D341Med (cell line): ENCODE data around the gene MAST4.

Experiments
- DNase-seq: peaks from one replicate; pipeline ENCODE4 v3.0.0; 2012; ENCODE audit warnings: low spot score

Gene MAST4

DNA sequence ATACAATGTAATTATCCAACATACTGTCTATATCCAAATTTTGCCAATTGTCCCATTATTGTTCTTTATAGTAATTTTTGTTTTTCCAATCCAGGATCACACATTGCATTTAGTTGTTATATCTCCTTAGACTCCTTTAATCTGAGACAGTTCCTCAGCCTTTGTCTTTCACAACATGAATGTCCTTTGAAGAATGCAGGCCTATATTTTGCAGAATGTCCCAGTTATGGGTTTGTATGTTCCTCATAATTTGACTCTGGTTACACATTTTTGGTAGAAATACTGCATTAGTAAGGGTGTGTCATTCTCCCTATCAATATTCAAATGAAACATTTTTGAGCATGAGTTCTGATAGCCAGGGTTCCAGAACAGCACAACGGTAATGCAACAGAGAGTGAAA lies 593.7 kb downstream of the MAST4 start:
- no peak for DNase-seq

DNA sequence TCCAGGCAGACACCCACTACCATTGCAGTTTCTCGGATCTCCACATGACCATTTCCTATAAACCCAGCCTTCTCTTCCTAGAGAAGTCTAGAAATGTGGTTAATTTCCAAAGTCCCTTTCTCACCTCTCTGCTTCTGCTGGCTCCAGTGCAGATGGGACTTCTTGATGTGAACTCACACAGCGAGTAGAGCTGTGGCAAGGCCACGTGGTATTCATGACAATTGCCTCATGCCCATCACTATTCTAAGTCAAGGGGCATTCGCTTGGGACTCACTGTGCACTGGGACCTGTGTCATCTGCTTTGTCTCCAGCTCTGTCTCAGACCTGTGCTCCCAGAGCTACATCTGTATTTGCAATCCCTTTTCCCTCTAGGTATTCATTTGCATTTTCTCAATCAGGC lies 594.2 kb downstream of the MAST4 start:
- no peak for DNase-seq

- no peak for DNase-seq
Measured at GRCh38 chr5:67190861-67191260, 594.7 kb downstream of the MAST4 start.

- DNase-seq, result no peak
Measured at GRCh38 chr5:67192719-67193438, 596.7 kb downstream of the MAST4 start.

DNA sequence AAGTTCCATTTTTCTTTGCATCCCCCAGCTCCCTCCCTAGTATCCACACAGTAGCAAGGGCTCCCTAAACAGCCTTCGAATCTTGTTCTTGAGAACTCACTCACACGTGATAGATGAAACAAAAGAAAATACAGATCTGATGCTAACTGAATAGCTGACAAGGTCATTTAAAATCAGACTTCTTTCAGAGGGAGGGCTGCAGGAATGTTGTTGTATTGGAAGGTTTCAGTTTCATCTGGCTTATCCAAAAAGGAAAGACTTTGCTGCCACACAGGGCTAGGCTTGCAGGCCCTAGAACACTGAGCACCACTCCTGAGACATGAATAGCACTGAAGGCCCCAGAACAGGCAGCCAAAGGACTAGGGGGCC lies 597.2 kb downstream of the MAST4 start:
- DNase-seq, result no peak

GRCh38 chr5:67194166-67194565 lies 598.0 kb downstream of the MAST4 start:
- no peak for DNase-seq

GRCh38 chr5:67195406-67196275 lies 599.4 kb downstream of the MAST4 start:
- DNase-seq, result no peak

DNA sequence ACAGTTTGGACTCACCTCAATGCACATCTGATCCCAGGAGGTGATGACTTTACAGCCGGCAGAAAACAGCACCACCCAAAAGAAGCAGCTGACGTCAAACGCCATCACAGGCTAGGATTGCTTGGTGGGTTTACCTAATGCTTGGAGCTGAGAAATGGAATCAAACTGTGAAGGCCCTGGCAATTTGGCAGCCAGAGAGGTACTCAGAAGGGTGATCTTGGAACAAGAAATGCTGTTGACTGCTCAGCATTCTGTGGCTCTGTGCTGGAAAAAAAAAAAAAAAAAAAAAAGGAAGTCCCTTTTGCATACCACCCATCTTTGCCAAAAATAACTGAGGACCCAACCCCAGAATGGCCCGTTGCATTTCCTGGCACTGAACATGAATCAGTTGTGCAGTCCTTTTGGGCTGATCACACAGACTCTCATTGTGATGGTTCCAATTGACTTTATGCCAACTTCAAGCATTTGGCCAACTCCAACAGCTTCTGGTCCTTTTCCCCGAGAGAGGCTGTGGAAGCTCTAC lies 600.4 kb downstream of the MAST4 start, which contains the start of gene CD180:
CD180 (minus strand) TSS at position 263 of the 523 bp plus-strand sequence; CDS start at position 105, 158 bp downstream.
- no peak for DNase-seq

- DNase-seq, result no peak
Measured at GRCh38 chr5:67197536-67197935, 601.3 kb downstream of the MAST4 start.

DNA sequence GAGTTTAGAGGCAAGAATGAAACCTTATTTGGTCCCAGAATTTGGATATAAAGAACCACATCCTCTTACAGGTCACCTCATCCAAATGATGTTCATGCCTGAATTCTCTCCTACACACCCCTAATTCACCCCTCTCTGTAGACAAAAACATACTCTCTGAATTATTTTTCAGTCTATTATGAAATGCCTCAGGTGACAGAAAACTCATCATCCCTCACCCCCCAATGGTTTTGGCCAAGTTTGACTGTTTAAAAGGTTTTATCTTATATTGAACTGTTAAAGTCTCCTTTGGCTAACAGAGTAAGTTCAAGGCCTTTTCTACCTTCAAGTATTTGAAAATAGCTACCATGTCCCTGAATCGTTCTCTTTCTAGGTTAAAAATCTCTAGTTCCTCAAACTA lies 602.7 kb downstream of the MAST4 start:
- no peak for DNase-seq

DNA sequence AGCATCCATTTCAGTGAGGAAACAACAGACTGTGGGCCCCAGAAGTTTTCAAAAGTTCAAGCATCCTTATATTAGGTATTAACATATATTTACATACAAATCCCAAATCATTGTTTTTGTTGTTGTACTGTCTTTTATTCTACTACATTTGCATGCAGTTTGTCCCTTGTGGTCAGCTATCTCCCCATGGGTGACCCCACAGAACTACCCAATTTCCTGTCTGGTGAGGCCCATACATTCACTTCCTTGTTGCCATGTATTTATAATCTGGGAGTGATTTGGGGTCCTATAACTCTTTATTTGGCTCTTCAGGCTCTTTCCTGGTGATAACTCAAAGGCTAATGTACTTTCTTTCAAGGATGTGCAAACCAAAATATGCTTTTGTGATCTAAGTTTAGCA lies 603.7 kb downstream of the MAST4 start:
- DNase-seq, result no peak

DNA sequence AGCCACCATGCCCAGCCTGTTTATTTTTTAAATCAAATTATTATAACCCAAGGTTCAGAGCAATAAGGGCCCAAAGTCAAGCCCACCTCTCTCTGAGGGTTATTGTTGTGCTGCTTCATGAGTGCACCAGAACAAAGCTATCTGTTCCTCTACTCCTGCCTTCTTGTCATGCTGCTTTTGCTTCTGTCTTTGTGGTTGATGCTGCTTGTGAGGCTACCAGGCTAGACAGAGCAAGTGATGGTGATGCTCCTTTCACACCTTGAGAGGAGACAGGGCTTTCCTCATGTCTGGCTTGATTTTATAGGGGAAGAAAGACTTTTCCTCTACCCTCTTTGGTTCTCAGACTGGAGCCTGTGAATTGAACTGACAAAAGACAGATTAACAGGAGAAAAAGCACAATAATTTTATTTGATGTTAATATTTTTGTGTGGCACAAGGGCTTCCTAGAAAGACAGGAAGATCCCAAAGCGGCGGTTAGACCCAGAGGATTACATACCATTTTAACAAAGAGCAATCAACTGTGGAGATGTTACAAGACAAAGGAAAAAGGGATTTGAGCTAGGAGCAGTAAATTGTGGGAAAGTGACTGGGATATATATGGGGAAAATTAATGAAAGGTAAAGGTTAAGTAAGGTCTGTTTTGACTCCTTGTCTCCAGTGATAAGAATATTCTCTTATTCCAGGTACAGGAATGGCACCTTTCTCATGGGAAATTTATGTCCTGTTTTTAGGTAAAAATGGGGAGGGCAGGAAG lies 604.8 kb downstream of the MAST4 start:
- DNase-seq, result no peak

- no peak for DNase-seq
Measured at GRCh38 chr5:67201897-67202549, 605.8 kb downstream of the MAST4 start.

DNA sequence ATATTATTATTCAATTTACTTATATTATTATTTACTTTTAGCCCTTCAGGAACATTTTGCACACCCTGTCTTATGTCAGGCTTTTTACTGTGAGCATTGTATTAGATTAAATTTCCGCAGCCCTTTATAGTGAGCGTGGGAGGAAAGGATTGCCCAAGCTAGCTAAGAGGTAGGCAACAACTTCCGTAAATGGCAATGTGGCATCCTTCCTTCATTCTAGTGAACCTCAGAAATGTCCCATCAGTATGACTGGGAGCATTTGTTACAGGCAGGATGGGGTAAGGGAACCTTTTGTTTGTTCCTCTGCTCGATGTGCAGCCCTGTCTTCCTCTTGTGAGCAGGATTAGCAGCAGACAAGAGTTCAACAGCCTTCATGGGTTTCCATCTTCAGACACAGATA lies 606.6 kb downstream of the MAST4 start:
- DNase-seq, result no peak

DNA sequence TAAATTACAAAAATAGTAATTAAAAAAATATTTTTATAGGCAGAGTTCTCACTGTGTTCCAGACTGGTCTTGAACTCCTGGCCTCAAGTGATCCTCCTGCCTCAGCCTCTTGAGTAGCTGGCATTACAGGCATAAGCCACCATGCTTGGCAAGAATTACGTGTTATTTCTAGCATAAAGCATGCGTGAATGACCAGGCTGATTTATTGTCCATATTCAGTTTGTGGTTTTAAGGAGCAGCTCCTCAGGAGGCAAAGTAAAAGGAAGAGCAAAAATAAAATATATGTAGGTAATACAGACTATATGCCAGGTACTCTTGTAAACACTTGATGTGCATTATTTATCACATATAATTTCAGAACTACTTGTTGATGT lies 607.5 kb downstream of the MAST4 start:
- no peak for DNase-seq

DNA sequence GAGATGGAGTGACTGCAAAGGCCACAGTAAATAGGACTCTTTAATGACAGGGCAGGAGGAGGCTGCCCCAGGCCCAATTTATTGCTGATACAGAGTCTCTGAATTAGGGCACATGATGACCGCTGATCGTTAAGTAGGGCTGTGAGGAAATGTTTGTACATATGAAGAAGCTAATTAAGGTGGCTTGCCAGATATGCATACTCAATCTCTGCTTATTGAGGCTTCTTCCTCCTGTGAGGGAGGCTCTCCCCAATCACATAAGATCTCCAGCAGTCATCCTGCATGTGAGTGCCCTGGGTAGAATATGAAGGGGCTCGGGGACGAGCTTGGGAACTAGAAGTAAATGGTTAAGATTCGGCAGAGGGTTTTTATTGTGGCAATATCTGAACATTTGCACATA lies 608.6 kb downstream of the MAST4 start:
- no peak for DNase-seq

GRCh38 chr5:67205981-67206380 lies 609.8 kb downstream of the MAST4 start:
- no peak for DNase-seq

GRCh38 chr5:67206461-67206860 lies 610.3 kb downstream of the MAST4 start:
- DNase-seq, result no peak

GRCh38 chr5:67206929-67207328 lies 610.7 kb downstream of the MAST4 start:
- DNase-seq, result no peak

DNA sequence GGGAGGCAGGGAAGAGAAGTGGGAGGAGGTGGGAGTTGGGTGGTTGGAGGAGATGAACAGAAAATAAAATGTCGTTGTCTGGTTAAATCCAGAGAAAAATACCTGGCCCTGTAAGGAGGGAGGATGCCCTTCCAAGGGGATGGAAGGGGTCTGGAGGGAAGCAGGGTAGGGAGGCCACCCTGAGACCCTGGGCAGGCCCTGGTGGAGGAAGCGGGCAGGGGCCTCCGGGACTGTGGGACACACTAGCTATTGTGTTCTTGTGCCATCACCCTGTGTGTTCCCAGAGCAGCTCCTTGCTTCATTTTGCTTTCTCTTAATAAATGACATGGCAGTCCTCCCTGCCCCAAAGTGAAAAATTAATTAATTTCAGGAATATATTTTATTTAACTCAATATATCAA lies 612.2 kb downstream of the MAST4 start:
- no peak for DNase-seq

DNA sequence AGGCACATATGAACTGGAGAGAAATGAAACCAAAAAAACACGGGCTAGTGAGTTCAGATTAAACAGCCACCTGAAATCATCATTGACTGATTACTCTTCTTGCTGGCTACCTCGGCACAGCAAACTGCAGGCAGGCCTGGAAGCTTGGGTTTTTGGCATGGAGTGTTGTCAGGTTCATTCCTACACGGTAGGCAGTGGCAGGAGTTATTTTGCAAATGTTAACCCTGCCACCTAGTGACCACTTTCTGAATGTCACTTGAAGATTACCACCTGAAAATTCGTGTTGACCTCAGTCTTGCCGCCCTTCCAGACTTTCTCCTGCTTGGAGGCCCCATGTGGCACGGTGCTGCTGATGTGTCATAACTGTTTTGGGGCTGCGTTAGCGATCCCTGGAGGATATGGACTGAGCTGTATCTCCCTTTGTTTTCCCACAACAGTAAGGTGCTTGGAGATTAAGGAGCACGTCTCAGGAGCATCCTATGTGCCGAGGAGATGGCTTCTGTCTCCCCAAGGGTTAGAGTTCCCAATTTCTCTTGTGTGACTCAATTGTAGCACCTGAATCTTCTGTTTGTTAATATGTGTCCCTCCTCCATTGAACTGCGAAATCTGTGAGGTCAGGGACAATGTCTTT lies 613.1 kb downstream of the MAST4 start:
- peak; percentile 76 for DNase-seq

DNA sequence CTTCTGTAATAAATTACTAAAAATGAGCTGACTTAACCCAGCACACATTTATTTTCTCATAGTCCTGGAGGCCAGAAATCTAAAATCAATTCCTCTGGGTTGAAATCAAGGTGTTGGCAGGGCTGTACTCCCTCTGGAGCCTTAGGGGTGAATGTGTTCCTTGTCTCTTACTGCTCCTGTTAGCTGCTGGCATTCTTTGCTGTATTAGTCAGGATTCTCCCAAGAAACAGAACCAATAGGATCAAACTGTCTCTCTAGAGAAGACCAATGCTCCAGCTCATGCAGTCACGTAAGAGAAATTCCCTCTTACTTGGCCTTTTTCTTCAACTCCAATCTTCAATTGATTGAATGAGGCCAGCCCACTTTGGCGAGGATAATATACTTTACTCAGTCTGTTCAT lies 615.7 kb downstream of the MAST4 start:
- no peak for DNase-seq
